Chondrocyte (in vitro differentiated cells): ENCODE data around the gene TP53. TPM values are rescaled to one million over a fixed set of nuclear protein-coding genes. Genes with fewer than 3 reads are reported as not detected.

Source experiments
- DNase-seq: peaks from one replicate; pipeline ENCODE4 v3.0.0; 2021; ENCODE audit warnings: mixed read lengths, low spot score
- H3K27ac Mint-ChIP-seq: one replicate; pipeline ENCODE4 v1.8.0; 2021; ENCODE audit warnings: mild to moderate bottlenecking, moderate library complexity, mixed read lengths; ENCODE audit not compliant: unreplicated experiment
- H3K27me3 Mint-ChIP-seq: 2 replicates; pipeline ENCODE4 v1.8.0; 2021; ENCODE audit warnings: low read depth, mixed read lengths
- H3K36me3 Mint-ChIP-seq: 2 replicates; pipeline ENCODE4 v1.8.0; 2021; ENCODE audit warnings: low read depth, mixed read lengths
- H3K4me1 Mint-ChIP-seq: 2 replicates; pipeline ENCODE4 v1.8.0; 2021; ENCODE audit warnings: low read depth, mild to moderate bottlenecking, mixed read lengths
- H3K4me3 Mint-ChIP-seq: one replicate; pipeline ENCODE4 v1.8.0; 2021; ENCODE audit warnings: mild to moderate bottlenecking, moderate library complexity, mixed read lengths; ENCODE audit not compliant: unreplicated experiment
- H3K9me3 Mint-ChIP-seq: 2 replicates; pipeline ENCODE4 v1.8.0; 2021; ENCODE audit warnings: low read depth, mixed read lengths
- CTCF ChIP-seq: fragments of 200-600 bp; sonication (generic); IDR thresholded peaks from 2 replicates; pipeline ENCODE4 v1.5.0; 2021; ENCODE audit warnings: antibody characterized with exemption, mild to moderate bottlenecking, moderate library complexity
- long read RNA-seq: library from polyadenylated mRNA; stranded (forward); transcript quantifications from one replicate; pipeline ENCODE4 v2.0.0, GENCODE V29; 2021
- total RNA-seq: library from RNA; stranded (reverse); gene quantifications from 3 replicates; pipeline ENCODE4 v1.2.1, GENCODE V29; 2021

TP53 gene
- total RNA-seq: 74.5 to 77.7 TPM (median 74.9 TPM) in 3 replicates
- long read RNA-seq, transcript TP53-227 (11 exons, 2,579 nt): major isoform, 43 of 60 reads
- long read RNA-seq, partial matches to known transcripts: 7 of 60 reads
- long read RNA-seq, other reads (novel, unspliced or antisense): 5 of 60 reads

GRCh38 chr17:7687072-7687907 lies at the start of gene TP53:
Gene TP53, minus strand, starts transcription at chr17:7687490. Its CDS starts 10,896 bp downstream, at chr17:7676594.
- Mint-ChIP-seq H3K4me1 (peaks cover 26% of the 10 kb centered on the region), H3K36me3 (peaks cover 3% of the 10 kb centered on the region), H3K27me3 (no peaks in the 10 kb centered on the region), H3K4me3 (peak within 1 kb of the TSS; percentile 98), H3K9me3 (no peaks in the 10 kb centered on the region), H3K27ac (peak within 1 kb of the TSS; percentile 100)
- TF ChIP-seq CTCF: no peak
- no peak for DNase-seq

GRCh38 chr17:7732981-7733539 lies 45.8 kb upstream of the TP53 start:
- H3K4me1 Mint-ChIP-seq: no peaks in the 10 kb centered on the region
- H3K4me3 Mint-ChIP-seq: no peak overlapping the region
- no peak overlapping the region for H3K27ac Mint-ChIP-seq
- H3K36me3 Mint-ChIP-seq: peaks cover 1% of the 10 kb centered on the region
- no peak for TF ChIP-seq CTCF
- DNase-seq: peak; percentile 20
- H3K9me3 Mint-ChIP-seq: no peaks in the 10 kb centered on the region
- H3K27me3 Mint-ChIP-seq: peaks cover 44% of the 10 kb centered on the region

GRCh38 chr17:7729816-7730215 lies 42.5 kb upstream of the TP53 start:
- H3K4me1 Mint-ChIP-seq: no peaks in the 10 kb centered on the region
- peaks cover 27% of the 10 kb centered on the region for H3K27me3 Mint-ChIP-seq
- DNase-seq: no peak
- no peaks in the 10 kb centered on the region for H3K9me3 Mint-ChIP-seq
- no peak overlapping the region for H3K4me3 Mint-ChIP-seq
- H3K27ac Mint-ChIP-seq: no peak overlapping the region
- H3K36me3 Mint-ChIP-seq: no peaks in the 10 kb centered on the region
- no peak for TF ChIP-seq CTCF

GRCh38 chr17:7727886-7728285 lies 40.6 kb upstream of the TP53 start:
- no peak overlapping the region for H3K4me3 Mint-ChIP-seq
- H3K9me3 Mint-ChIP-seq: no peaks in the 10 kb centered on the region
- no peak for DNase-seq
- no peak for TF ChIP-seq CTCF
- peaks cover 21% of the 10 kb centered on the region for H3K27me3 Mint-ChIP-seq
- no peaks in the 10 kb centered on the region for H3K4me1 Mint-ChIP-seq
- H3K27ac Mint-ChIP-seq: no peak overlapping the region
- no peaks in the 10 kb centered on the region for H3K36me3 Mint-ChIP-seq

- H3K27ac Mint-ChIP-seq: no peak overlapping the region
- H3K9me3 Mint-ChIP-seq: no peaks in the 10 kb centered on the region
- peaks cover 35% of the 10 kb centered on the region for H3K27me3 Mint-ChIP-seq
- H3K36me3 Mint-ChIP-seq: no peaks in the 10 kb centered on the region
- TF ChIP-seq CTCF: no peak
- H3K4me3 Mint-ChIP-seq: no peak overlapping the region
- DNase-seq: peak; percentile 17
- H3K4me1 Mint-ChIP-seq: peaks cover 8% of the 10 kb centered on the region
These were observed 34.3 kb upstream of the TP53 start for GRCh38 chr17:7721612-7722011.
